LoVo (cell line): Measurements from ENCODE around the gene MALT1.
"Not testable (repeated sequence)": the region's sequence is repeated elsewhere in the genome, so short reads cannot be mapped to it uniquely, and the experiment has no call there.

ENCODE experiments used
- DNase-seq: peaks from one replicate; pipeline ENCODE4 v3.0.0-alpha.2; 2016; ENCODE audit warnings: low spot score

Gene MALT1

GRCh38 chr18:58653144-58653722 lies 18.0 kb upstream of the MALT1 start:
- DNase-seq: not testable (repeated sequence)

- no peak for DNase-seq
These were observed 17.3 kb upstream of the MALT1 start for GRCh38 chr18:58653814-58654509.

GRCh38 chr18:58654896-58655614 lies 16.2 kb upstream of the MALT1 start:
- DNase-seq: no peak

GRCh38 chr18:58657081-58657480 lies 14.2 kb upstream of the MALT1 start:
- DNase-seq: no peak

GRCh38 chr18:58657494-58657893 lies 13.8 kb upstream of the MALT1 start:
- no peak for DNase-seq

DNA sequence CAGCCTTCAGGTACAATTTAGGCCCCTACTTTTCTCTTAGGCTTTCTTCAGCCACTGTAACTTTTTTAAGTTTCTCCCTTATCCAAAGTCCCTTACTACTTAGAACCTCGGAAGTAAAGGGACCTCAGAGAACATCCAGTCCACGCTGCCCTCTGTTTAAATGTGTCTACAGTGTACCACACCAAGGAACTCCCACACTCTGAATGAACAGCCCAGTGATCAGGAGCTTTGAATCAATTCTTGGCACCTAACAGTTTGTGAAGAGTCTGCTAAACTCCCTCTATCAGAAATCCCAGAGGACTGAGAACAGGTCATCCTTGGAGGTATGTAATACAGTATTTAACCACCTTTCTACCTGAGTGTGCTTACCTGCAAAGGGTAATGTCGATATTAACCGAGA lies 11.6 kb upstream of the MALT1 start:
- DNase-seq: no peak

DNA sequence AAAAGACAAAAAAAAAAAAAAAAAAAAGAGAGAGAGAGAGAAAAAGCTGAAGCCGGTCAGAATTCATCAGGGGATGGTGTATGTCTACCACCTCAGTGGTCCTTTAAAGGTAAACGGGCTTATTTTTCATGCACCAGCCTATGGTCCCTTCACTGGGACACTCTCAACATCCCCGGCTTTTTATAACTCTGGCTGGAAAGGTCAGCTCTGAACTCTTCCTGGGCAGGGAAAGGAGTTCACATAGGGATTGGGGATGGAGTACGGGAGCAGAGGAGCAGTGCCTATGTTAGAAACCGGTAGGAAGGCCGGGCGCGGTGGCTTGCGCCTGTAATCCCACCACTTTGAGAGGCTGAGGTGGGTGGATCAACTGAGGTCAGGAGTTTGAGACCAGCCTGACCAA lies 10.3 kb upstream of the MALT1 start:
- no peak for DNase-seq

DNA sequence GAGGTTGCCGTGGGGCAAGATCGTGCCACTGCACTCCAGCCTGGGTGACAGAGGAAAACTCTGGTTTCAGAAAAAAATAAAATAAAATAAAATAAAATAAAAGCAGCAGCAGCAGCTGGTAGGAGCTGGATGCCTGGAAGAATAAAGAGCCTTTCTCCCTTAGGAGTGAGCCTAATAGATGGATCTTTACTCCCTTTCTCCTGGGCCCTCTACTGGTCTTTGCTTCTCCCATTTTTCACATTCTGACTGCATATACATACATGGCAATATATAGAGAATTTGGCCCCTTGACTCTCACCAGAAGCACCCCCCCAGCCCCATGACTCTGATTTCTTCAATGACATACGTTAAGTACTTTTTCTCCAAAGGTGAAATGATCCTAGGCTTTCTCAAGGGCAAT lies 9.8 kb upstream of the MALT1 start:
- DNase-seq: no peak

DNA sequence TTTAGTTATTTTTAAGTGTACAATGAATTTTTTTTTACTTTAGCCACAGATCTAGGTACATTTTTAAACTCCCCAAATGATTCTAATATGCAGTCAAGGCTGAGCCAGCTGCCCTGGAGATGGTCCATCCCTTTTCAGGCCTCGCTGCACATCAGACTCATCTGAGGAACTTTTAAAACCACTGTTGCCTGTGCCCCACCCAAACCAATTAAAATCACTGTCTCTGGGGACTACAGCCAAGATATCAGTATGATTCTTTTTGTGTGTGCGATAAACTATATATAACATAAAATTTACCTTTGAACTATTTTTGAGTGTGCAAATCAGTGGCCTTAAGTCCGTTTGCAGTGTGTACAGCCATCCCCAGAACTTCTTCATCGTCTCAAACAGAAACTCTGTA lies 9.1 kb upstream of the MALT1 start:
- no peak for DNase-seq

DNA sequence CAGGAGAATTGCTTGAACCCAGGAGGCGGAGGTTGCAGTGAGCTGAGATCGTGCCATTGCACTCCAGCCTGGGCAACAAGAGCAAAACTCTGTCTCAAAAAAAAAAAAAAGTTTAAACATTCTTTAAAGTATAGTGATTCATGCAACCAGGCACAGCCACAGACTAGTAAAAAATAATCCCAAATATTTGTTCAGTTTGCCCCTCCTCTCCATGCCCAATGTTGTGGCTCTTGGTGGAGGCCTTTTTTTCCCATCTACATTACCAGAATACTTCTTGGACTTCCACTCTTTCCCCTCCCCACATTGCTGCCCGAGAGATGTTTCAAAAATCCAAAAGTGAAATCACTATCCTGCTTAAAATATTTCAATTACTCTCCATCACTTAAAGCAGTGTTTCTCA lies 5.1 kb upstream of the MALT1 start:
- DNase-seq: no peak

- no peak for DNase-seq
These were observed 3.1 kb upstream of the MALT1 start for GRCh38 chr18:58668211-58668610.

GRCh38 chr18:58668897-58669296 lies 2.4 kb upstream of the MALT1 start:
- DNase-seq: peak; percentile 45

- DNase-seq: peak; percentile 55
These were observed 1.4 kb upstream of the MALT1 start for GRCh38 chr18:58669731-58670378.

DNA sequence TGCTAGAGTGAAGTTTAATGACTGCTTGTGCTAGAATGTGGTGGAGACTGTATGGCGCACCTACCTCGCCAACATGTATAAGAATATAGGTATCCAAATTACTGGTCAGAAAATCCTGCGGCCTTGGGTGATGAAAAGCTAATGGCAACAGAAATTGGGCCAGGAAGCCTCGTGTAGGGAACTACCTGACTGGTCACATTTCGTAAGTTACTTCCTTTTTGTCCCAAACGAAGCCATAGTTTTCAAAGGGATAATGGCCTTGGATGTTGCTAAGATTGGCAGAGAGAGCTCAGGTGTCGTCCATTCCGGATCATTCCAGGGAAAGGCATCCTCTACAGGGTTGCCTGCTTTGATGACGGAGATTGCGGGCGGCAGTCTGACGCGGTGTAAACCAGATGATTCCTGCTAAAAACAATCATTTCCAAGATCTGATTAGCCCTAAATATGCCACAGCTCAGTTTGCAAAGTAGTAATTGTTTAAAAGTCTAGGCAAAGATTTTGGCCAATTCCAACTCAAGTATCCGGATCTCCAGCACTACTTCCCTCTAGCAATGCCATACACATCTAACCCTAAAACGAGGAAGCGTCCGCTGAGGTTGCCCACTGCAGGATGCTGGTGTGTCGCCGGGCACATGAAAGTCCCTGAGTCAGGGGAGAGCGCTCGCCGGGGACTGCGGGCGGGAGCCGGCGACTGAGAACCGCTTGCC lies 708 bp upstream of the MALT1 start:
- no peak for DNase-seq

DNA sequence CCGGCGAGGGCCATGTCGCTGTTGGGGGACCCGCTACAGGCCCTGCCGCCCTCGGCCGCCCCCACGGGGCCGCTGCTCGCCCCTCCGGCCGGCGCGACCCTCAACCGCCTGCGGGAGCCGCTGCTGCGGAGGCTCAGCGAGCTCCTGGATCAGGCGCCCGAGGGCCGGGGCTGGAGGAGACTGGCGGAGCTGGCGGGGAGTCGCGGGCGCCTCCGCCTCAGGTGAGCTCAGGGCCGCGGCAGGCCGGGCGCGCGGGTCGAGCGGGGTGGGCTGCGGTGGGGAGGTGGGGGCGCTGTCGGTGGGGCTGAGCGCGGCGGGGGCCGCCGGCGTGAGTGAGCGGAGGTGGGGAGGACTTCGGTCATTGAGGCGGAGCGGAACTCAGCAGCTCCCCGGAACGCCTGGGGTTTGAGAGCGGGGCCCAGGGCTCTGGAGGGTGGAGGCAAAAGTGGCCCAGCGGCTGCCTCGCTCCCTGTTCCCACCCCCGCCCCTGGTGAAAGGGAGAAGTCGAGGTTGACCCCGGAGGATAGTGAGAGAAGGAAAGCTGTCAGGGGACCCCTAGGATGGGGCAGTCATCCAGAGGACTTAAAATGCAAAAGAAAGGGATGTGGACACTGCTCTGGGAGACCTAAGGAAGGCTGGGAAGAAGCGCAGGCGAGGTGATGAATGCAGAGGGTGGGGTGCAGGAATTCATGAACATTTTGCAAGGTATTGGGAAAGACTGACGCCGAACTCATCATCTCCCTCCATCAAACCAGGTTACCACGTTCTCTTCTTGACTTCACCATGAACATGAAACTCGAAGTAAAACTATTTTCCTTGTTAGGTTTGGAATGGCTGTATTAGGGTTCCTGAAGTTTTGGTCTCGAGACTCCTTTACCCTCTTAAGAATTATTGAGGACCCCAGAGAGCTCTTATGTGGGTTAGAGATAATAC lies 633 bp downstream of the MALT1 start:
- peak; percentile 37 for DNase-seq

DNA sequence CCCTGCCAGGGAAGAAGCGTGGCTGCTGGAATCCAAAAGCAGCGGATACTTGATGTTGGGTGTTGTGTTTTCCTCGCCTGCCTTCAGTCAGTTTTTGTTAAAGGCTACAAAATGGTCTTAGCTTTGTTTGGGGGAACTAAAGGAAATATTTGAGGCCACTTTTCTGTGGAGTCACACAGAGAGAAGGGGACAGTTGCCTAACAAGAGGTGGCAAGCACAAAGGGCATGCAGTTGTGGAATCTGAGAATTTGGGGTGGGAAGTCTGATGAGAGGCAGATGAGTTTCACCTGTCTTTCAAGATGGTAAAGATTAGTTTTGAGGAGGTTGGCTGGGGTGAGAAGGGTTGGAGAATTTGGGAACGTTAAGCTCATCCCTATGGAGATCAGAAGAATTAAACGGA lies 2.9 kb downstream of the MALT1 start:
- no peak for DNase-seq

DNA sequence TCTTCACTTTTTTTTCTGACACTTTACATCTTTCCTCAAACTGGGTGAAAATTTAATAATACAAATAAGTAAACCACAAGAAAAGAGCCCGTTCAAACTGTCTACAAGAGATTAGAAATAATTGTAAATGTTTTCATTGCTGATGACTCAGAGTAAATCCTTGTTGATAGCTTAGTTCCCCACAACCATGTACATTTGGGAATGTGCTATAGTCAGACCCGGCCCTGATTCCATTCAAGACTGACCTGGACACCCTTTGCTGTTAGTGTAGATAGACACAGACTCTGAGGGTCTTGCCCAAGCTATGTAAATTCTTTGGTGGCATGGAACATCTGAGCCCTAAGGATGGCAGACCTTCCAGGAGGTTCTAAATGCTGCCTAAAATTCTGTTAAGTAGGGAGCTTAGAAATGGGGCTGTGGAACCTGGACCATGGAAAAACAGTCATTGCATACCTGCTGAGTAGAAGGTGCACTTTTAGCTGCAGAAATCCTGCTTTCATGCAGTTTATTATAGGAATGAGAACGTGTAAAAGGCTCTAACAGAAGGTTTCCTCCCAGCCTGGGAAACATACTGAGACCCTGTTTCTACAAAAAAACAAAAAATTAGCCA lies 3.7 kb downstream of the MALT1 start:
- DNase-seq: peak; percentile 22

DNA sequence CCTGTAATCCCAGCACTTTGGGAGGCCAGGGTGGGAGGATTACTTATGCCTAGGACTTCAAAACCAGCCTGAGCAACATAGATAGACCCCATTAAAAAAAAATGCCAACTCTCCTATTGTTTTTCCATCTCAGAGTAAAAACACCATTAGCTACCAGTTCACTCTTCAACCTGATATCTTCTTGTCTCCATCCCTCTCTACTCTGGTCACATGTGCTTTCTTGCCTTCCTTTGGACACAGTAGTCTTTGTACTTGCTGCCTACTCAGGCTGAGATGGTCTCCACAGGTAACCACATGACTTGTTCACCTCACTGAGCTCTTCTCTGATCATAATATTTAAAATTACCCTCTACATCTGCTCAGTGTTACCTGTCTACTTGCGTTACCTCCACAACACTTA lies 5.0 kb downstream of the MALT1 start:
- DNase-seq: no peak

- DNase-seq: peak; percentile 74
These were observed 11.3 kb downstream of the MALT1 start for GRCh38 chr18:58682429-58683069.

DNA sequence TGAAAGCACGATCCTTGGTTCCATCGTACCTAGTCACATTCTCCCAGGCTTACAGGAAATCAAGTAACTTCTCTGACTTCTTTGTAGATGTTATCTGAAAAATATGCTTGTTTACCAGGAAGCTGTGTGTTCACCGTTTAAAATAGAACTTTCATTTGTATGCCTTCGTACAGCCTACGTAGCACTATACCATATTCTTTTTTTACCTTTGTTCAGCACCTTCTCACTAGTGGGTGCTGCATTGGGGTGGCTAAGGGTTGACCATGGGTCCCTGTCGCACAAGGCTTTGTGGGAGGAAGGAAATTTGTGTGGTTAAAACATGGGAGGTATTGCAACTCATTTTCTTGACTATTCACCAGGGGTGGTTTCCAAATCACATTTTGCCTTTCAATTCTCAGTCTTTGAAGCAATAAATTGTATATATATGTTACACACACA lies 16.6 kb downstream of the MALT1 start:
- DNase-seq: no peak
